Calu3 (cell line): ENCODE results near the gene ITPKA. TPM values are rescaled to one million over a fixed set of nuclear protein-coding genes. Genes with fewer than 3 reads are reported as not detected.

Source experiments
- BruUV-seq: library from RNA; stranded (reverse); fragments of 400-500 nt; replicated peaks from 2 replicates; lab custom pipeline; 2021; lab: Mats Ljungman, UMichigan
- CTCF ChIA-PET: fragments of 300-600 bp; sonication (Branson Sonifier 250); formaldehyde crosslinking; loops from one replicate; lab custom pipeline; 2022; ENCODE audit warnings: antibody characterized with exemption; lab: Charles Lee
- DNase-seq: peaks from one replicate; pipeline ENCODE4 v3.0.0; 2022
- H3K27ac Mint-ChIP-seq: one replicate; pipeline ENCODE4 v1.8.0; 2022; ENCODE audit warnings: mixed read lengths; ENCODE audit not compliant: unreplicated experiment
- H3K27me3 Mint-ChIP-seq: one replicate; pipeline ENCODE4 v1.8.0; 2022; ENCODE audit warnings: mixed read lengths; ENCODE audit not compliant: unreplicated experiment
- H3K36me3 Mint-ChIP-seq: one replicate; pipeline ENCODE4 v1.8.0; 2022; ENCODE audit warnings: mild to moderate bottlenecking, moderate library complexity, mixed read lengths; ENCODE audit not compliant: insufficient read depth, unreplicated experiment
- H3K4me1 Mint-ChIP-seq: one replicate; pipeline ENCODE4 v1.8.0; 2022; ENCODE audit warnings: mild to moderate bottlenecking, low read depth, mixed read lengths; ENCODE audit not compliant: unreplicated experiment
- H3K4me3 Mint-ChIP-seq: one replicate; pipeline ENCODE4 v1.8.0; 2022; ENCODE audit warnings: mild to moderate bottlenecking, low read depth, moderate library complexity, mixed read lengths; ENCODE audit not compliant: unreplicated experiment
- H3K9me3 Mint-ChIP-seq: one replicate; pipeline ENCODE4 v1.8.0; 2022; ENCODE audit warnings: low read depth, mixed read lengths; ENCODE audit not compliant: unreplicated experiment
- intact Hi-C: fragments of 100-400 bp; cut with micrococcal nuclease; formaldehyde crosslinking; loops from one replicate; pipeline ENCODE4 v1.10.0; 2022; ENCODE audit not compliant: unreplicated experiment
- total RNA-seq: library from RNA; stranded (reverse); gene quantifications from 2 replicates; pipeline ENCODE4 v1.2.3, GENCODE V29; 2022
- TF ChIP-seq, protein P1 (sequence below): fragments of 200-600 bp; IDR thresholded peaks from one replicate; pipeline ENCODE4 v1.8.0; 2022; ENCODE audit warnings: antibody characterized with exemption; ENCODE audit not compliant: unreplicated experiment

ITPKA gene
- total RNA-seq, 1 experiment from 2014 or later = 0.68 TPM

DNA sequence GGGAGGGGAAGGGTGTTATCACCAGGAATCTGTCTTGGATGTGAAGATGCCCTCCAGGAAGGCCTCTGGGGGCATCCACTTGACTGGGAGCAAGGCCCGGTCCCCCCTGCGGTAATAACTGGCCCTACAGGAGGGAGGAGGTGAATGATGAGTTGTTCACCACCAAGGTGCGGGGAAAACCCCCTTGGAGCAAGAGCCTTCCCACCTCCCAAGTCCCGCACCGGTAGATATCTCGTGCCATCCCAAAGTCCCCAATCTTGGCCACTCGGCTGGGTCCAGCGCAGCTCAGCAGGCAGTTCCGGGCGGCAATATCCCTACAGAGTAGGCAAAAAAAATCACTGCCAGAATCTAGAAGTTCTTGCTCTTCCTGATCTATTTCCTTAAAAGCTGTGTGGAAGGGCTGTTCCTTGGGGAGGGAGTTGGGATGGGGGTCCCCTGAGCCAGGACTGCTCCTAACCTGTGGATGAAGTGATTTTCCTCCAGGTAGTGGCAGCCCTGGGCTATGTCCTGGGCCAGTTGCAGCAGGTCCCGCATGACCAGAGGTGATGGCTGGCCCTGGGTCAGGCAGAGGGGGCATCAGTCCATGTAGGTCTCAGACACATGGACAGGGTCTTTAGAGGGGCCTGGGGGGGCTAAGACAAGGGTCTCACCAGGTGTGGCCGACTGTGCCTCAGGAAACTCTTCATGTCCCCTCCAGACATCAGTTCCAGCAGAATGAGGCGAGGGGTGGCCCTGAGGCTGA, 11.2 kb downstream of the ITPKA start:
- CTCF ChIA-PET = no interaction called here
- DNase-seq = no peak
- Mint-ChIP-seq H3K27me3 (no peaks in the 10 kb centered on the region), H3K9me3 (no peaks in the 10 kb centered on the region), H3K4me1 (no peaks in the 10 kb centered on the region), H3K4me3 (no peak overlapping the region), H3K27ac (no peak overlapping the region), H3K36me3 (no peaks in the 10 kb centered on the region)
- no TSS peak for BruUV-seq
- intact Hi-C loops = no loop called here
- TF ChIP-seq, protein P1, sequence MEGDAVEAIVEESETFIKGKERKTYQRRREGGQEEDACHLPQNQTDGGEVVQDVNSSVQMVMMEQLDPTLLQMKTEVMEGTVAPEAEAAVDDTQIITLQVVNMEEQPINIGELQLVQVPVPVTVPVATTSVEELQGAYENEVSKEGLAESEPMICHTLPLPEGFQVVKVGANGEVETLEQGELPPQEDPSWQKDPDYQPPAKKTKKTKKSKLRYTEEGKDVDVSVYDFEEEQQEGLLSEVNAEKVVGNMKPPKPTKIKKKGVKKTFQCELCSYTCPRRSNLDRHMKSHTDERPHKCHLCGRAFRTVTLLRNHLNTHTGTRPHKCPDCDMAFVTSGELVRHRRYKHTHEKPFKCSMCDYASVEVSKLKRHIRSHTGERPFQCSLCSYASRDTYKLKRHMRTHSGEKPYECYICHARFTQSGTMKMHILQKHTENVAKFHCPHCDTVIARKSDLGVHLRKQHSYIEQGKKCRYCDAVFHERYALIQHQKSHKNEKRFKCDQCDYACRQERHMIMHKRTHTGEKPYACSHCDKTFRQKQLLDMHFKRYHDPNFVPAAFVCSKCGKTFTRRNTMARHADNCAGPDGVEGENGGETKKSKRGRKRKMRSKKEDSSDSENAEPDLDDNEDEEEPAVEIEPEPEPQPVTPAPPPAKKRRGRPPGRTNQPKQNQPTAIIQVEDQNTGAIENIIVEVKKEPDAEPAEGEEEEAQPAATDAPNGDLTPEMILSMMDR = no peak

DNA sequence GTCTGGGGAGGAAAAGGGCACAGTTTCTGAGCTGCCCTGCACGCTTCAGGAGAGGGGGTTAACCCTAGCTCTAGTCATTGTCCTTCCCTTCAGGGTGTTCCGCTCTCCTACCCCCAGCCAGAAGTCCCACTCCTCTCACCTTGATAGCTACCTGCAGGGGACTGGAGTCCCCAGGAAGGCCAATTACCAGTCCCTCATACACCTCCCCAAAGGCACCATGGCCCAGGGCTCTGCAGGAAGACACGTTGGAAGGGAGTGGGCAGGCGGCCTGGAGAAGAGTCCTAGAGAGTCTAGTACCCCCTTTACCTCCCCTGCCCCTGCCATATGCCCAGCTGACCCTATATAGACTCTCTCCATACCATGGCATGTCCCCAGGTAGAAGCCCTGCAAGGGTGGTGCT, 12.1 kb downstream of the ITPKA start:
- H3K9me3 Mint-ChIP-seq = no peaks in the 10 kb centered on the region
- CTCF ChIA-PET = no interaction called here
- H3K36me3 Mint-ChIP-seq = no peaks in the 10 kb centered on the region
- no peak for DNase-seq
- no peak overlapping the region for H3K27ac Mint-ChIP-seq
- BruUV-seq = no TSS peak
- no peak overlapping the region for H3K4me3 Mint-ChIP-seq
- H3K4me1 Mint-ChIP-seq = no peaks in the 10 kb centered on the region
- TF ChIP-seq, protein P1 = no peak
- intact Hi-C loops = no loop called here
- no peaks in the 10 kb centered on the region for H3K27me3 Mint-ChIP-seq

DNA sequence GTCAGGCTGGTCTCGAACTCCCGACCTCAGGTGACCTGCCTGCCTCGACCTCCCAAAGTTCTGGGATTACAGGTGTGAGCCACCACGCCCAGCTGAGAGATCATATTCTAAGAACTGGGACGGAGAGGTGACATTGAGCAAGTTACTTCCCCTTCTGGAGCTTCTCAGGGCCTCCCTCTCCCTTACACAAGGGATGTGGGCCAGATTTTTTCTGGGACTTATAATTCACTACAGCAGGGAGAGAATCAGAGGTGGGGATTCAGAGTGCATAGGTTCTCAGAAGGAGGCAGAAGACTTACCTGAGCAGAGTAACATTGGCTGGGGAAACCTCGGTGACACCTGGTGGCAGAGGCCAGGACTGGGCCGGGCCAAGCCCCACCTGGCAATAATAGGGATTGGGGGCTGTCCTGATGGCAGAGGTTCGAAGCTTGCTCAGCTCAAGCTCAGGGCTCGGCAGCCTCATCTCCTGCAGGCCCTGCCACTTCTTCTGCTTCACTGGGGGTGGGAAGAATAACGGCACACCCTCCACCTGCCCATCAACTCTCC, 13.2 kb downstream of the ITPKA start:
- no peaks in the 10 kb centered on the region for H3K27me3 Mint-ChIP-seq
- no TSS peak for BruUV-seq
- H3K4me3 Mint-ChIP-seq = no peak overlapping the region
- no peaks in the 10 kb centered on the region for H3K36me3 Mint-ChIP-seq
- intact Hi-C loops = no loop called here
- H3K27ac Mint-ChIP-seq = no peak overlapping the region
- no peaks in the 10 kb centered on the region for H3K9me3 Mint-ChIP-seq
- CTCF ChIA-PET = no interaction called here
- no peaks in the 10 kb centered on the region for H3K4me1 Mint-ChIP-seq
- DNase-seq = no peak
- TF ChIP-seq, protein P1 = no peak

DNA sequence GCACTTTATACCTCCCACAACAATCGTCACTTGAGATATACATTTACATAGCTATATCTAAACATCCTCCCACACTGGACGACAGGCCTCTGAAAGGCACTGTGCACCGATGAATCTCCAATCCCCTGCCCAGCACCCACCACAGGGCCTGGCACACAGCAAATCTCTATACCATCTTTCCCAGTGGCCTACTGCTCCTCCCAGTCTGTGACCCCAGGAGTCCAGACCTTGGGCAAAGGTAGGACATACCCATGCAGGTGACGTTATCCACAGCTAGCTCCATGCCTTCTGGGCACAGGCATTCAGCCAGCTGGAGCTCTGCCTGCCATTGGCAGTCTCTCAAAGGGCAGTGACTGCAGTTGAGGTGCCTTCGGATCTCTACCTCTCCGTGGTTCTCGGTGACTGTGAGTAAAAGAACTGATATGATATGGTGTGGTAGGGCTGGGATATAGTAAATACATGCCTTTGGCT, 14.2 kb downstream of the ITPKA start:
- H3K36me3 Mint-ChIP-seq = no peaks in the 10 kb centered on the region
- no peaks in the 10 kb centered on the region for H3K27me3 Mint-ChIP-seq
- CTCF ChIA-PET = interaction anchor here (0.7 kb wide), 1 partner anchor 42 kb away, joined by 3 read pairs; no protein-coding TSS in a partner anchor
- no peak for DNase-seq
- H3K9me3 Mint-ChIP-seq = no peaks in the 10 kb centered on the region
- no peak overlapping the region for H3K4me3 Mint-ChIP-seq
- H3K27ac Mint-ChIP-seq = no peak overlapping the region
- TF ChIP-seq, protein P1 = no peak
- no TSS peak for BruUV-seq
- intact Hi-C loops = no loop called here
- H3K4me1 Mint-ChIP-seq = no peaks in the 10 kb centered on the region
